NCI-H2171 (cell line): ENCODE data around the gene COX7B2.

ENCODE experiments used
- DNase-seq: peaks from one replicate; lab custom pipeline; 2025; lab: John Stamatoyannopoulos, UW

The COX7B2 gene, protein sequence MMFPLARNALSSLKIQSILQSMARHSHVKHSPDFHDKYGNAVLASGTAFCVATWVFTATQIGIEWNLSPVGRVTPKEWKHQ

DNA sequence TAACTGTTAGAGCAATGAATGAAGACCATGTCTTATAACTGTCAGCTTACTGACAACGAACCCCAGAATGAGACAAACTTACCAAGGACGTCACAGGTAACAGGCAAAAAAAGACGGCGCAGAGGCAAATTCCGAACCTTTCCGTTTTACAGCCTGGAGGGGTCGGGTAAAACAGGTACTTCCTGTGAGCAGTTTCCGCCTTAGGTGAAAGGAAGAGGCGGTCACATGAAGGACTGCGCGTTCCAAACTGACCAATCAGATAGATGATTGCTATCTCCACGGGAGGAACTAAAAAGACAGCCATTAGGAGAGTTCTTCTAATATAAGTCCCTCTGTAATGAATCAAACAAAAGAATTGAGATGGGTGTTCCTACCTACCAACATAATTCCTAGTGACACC is at the start of gene COX7B2:
Gene COX7B2, minus strand, starts transcription at position 168 of the 400 bp plus-strand sequence. CDS start 174,053 bp downstream, outside the sequence.
- no peak for DNase-seq

DNA sequence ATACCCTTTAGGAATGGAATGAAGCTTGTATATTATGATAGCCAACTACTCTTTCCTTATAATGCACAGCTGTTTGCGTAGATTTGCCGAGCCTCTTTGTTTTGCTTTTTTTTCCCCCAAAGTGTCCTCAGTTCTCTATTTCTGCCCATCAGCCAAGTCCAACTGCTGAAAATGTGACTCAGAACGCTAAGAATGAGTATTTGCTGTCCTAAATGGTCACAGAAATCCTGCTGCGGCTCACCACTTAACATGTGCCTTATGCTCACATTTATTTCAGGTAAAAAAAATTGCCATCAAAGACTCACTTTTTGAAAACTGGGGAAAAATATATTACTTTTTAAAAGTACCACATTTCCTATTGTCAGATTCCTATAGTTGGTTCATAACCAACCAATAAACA is 47.4 kb upstream of the COX7B2 start:
- DNase-seq = no peak

DNA sequence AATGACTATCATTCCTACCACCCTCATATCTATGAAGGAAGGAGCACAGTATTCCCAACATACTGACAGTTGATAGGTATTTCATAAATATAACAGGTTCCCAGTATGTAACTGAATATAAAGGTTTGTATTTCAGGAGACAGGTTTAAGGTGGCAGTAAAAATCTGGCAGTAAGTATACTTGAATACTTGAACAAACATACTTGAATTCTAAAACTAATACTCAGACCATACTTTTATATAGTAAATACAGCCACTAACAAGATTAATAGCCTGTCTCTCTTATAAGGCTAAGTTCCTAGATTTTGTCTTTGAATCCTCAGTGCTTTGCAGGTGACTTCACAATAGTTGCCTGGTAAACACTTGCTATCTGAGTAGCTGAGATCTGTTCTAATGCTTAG is 46.6 kb upstream of the COX7B2 start:
- no peak for DNase-seq

DNA sequence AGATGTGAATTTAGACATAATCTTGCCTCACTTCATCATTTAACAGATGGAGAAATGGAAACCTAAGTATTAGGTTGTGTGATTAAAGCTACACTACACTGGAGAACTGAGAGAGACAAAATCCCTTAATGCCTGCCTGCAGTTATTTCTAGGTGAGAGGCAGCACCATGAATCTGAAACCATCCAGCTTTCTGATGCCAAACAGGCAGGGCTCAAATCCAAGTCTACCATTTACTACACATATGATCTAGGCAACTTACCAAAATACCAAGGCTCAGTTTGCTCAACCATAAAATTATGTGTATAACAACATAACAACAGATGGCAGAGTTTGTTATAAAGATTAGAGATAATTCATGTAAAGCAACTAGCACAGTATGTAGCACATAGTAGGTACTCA is 45.6 kb upstream of the COX7B2 start:
- DNase-seq = peak; percentile 42

DNA sequence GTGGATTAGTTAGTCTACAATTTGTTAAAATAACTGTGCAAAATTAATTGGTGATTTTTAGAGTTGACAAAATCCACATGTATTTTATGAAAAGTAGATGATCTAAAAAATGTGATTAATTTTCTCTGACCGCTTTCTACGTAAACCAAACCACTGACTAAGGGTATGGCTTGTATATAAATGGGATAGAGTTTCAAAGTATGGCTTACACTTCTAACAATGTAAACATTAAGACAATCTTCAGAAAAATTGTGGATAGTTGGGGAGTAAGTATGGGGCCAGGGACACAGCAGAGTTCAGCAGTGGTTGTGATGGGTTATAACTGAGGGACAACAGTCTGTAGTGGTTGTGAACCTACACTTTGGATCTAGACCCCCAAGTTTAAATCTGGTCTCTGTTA is 44.5 kb upstream of the COX7B2 start:
- DNase-seq = no peak

DNA sequence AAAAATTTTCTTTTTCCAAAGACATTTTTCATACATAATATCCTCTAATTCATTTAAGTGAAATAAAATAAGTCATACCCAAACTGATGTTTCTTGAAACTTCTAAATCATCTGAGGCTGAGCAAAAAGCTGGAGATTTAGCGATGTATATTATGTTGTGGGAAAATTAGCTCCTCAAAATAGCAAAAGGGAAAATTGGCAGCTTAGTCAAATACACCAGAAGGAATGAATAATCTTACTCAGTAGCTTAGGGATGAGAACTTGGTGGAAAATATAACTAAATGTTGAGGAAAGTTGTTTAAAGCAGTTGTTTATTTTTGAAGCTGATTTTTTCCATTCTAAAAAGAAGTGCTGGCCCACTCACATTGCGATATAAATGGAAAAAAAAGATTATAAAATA is 43.4 kb upstream of the COX7B2 start:
- no peak for DNase-seq

DNA sequence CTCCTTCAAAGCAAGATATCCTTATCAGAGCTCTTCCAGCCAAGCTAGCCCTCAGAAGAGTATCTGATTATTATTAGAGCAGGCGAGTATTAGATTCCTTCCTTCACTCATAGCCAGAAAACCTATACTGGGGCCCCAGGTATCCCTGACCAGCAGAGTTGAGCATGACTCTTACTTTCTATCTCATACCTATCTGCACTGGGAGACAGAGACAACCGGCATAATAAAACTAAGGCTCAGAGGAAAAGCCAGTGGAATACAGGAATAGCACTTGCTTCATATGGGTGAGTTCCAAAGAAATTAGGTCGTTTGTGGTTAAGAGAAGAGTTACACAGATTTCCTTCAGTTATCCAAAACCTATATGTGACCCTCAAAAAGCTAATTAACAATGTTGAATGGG is 41.8 kb upstream of the COX7B2 start:
- no peak for DNase-seq

DNA sequence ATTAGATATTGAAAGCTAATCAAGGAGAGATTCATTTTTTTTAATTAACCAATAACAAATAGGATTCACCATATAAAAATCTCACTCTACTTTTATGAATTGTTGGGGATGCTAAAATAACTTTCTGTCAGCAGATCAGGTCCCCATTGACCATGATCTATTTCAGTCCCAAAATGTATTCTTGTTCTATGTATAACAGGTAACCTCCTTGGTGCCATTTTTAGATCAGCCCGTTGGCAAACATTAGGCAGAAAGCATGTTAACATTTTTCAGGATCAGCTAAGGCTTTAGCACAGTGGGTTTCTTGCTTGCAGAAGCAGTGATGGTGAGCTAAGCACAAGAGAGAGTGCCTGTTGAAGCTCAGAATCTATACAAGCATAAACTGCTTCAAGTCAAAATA is 40.8 kb upstream of the COX7B2 start:
- DNase-seq = no peak

DNA sequence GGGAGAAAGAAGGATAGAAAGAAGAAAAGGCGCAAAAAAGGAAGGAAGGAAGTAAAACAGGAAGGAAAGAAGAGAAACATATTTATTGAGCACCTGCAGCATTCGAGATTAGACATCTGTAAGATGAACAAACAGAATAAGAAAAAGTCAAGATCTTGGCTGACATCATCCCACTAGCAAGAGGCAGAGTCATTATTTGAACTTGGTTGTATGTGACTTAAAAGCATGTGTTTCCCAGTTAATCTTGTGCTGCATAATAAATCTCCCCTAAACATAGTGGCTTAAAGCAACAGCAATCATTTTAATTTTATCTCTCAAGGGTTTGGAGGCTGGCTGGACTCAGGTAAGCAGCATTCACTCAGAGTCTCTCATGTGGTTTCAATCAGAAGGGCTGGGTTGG is 38.5 kb upstream of the COX7B2 start:
- no peak for DNase-seq

DNA sequence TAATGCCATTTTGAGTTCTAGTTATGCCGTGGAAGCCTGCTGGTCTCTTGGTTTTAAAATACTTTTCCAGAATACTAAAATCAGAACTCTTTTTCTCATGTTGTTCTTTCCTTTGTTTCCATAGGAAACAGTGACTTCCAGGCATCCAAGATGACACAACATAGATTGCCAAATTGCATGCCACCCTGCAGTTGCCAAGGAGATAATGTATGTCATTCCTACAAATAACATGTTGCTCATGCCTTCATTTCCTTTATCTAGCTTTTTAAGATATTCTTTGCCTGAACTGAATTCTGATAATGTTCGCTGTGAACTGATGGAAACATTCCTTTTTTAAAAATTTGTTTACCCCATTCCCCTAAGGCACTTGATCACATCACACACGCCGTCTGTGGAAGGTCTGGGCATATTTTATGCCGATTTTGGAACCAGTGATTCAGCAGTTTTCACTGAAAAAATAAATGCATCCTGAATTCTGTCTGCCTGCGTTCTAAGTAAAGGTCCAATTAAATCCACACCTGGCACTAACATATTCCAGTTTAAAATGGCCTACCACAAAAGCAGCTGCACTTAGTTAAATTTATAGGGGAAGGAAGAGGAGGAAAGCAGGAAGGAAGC is 38.0 kb upstream of the COX7B2 start:
- no peak for DNase-seq

DNA sequence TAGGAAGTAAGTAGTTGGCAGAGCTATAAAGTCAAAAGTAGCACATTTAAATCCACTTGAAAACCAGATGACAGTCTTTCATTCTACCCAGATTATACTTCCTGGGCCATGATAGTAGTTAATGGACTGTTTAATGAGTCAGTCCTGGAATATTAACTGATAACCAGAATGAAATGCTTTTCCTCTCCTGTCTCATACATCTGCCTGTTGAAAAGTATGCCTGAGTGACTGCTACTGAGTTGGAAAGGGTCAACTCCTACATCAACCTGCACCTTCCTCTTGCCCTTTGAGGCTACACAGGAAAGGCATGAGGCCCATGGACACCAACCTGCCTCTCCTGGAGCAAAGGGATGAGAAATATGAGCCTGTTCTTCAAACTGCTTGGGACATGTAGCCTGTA is 36.0 kb upstream of the COX7B2 start:
- DNase-seq = no peak

DNA sequence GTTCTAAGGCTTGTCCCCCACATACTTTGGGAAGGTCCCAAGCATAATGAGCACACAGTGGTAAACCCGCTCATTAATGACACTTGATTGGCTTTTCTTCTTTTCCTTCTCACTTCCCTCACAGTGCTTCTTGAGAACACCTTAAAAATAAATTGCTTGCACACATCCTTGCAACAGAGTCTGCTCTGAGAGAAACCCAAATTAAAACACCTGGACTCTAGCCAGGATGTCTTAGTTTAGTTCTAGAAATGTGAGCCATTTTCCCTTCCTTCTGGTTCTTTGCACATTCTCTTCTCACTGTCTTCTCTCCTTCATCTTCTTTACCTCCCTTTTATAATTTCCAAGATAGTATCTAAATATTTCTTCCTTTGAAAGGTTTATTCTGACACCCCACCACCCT is 35.3 kb upstream of the COX7B2 start:
- no peak for DNase-seq

DNA sequence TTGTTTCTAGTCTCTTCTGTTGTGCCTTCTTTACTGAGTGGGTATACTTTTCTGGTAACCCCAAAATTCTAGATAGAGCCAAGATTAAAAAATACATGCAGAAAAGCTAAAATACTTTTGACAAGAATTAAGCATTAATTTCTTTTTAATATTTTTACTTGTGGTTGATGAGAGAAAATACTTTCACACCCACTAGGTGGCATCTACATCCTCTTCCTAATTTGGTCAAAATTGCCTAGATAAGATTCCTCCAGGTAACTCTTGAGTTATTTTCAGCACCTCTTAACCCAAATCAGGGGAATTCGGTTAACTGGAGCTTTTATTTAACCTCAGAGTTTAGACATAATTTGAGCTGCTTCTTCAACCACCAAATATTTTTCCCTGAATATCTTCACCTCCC is 28.4 kb upstream of the COX7B2 start:
- DNase-seq = no peak

DNA sequence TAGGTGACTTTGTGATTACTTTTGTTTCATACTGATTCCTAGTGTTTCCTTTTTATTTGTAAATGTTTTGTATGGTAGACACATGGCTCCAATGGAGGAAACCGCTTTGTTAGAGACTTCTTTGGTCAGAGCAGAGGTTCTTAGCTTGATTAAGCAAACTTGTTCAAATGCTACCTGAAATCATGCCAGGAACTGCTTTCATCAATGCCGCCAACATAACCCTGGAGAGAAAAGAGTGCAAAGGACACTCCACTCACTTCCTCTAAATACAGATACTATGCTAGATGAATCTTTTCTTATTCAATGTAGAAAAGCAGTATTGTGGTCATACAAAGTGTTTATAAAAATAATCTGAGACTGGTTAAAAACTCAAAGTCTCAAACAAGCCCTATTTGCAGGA is 25.7 kb upstream of the COX7B2 start:
- DNase-seq = no peak

DNA sequence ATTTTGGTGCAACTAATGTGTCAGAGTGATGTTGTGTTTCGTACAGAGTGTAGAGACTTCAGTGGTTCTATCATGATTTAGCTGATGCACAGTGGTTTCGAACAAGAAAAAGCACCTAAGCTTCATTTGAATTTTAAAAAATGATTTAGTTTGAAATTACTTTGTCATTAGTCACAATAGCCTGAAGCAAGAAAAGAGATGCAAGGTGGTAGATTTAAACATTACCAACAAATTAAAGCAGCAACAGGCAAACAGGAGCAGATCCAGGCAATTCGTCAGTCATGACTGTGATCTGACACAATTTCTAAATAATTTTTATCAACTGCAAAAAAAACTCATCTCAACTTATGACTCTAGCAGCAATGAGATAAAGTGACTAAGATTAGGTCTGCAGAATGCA is 24.6 kb upstream of the COX7B2 start:
- DNase-seq = no peak

DNA sequence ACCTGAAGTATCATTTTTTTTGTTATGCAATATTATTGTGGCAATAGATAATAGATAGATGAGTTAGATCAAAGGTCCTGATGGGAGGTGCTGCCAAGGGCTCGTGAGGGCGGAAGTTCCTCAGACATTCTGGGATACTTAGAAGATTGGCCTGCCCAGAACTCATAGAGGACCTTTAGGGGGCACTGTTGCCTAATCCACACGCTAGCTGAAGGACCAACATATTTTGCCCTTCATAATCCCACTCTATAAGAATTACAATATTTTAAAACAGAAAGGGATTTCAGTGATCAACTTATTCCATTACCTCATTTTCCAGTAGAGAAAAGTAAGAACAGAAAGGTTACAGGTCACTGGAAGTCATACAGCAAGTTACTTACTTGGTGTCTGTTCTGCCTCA is 22.9 kb upstream of the COX7B2 start:
- DNase-seq = no peak

DNA sequence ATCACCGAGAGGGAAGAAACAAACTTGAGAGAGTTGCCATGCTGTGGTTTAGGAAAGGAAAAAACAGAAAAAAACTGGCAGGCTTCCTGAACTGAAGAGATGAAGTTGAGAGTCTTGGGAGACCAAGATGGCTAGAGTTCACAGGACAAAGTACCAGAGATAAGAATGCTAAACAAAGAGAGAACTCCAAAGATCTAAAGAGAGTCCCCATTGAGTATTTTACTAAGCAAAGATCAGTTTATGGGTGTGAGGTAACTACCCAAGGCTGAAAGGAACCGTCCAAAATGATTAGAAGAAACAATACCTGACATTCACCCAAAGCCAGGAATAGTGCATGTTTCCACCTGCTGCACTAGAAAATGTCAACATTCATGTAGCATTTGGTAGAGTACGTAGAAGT is 21.8 kb upstream of the COX7B2 start:
- DNase-seq = no peak

DNA sequence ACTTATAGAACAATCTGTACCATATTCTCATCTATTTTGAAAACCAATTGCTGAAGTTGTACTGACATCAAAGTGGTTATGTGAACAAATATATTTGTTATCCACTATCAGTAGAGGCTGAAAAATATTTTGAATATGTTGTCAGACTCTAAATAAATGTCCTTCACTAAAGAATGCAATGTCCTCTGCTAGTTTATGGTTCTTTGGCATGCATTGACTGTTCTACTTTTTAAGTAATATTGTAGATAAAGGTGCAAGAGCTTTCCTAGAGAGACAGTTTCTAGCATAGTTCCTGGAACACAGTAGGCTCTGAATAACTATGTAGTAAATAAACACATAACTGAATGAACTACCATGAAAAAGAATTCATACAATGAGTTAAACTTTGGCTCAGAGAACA is 18.2 kb upstream of the COX7B2 start:
- no peak for DNase-seq

DNA sequence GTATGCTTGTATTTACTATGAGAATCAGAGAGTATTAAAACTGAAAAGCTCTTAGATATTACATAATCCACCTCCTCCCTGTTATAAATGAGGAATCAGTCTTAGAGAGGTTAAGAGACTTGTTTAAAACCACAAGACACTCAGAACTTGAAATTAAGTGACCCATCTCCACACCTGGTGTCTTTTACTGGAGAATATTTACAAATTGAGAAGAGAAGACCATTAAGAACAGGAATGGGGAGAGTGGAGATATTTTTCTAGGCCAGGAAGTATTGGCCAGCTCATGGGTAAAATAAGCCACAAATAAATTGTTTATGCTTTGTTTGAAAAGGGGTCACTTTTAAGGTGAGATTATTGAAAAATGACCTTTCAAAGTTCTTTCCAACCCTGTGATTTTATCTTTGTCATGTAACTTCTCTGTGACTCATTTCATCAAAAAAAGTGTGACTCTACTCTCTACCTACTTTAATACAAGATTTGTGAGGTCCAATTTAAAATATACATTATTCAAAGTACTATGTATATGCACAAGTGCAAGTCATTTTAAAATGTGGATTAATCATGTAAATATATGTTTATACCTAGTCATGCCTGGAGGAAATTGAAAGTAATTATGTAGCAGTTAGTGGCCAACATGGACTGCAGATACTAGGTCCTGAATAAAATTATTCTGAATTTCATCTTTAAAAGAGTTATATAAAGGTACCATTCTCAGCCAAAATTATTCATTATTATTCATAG is 15.9 kb upstream of the COX7B2 start:
- DNase-seq = no peak

DNA sequence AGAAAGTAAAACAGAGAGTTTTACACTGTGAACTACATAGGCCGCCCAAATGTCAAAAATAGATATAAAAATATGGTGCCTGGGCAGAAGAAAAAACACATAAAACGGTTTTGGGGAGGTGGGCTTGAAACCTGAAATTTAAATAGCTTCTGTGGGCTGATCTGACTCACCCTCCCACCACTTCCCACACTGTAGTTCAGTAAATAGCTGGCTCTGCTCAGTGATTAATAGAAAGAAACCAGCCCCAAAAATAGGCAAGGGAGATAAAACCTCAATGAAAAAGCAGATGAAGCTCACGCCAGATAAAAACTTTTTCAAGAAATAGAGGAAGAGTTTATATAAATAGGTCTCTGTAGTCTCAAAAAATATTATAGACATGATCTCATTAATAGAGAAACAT is 13.2 kb upstream of the COX7B2 start:
- DNase-seq = no peak

DNA sequence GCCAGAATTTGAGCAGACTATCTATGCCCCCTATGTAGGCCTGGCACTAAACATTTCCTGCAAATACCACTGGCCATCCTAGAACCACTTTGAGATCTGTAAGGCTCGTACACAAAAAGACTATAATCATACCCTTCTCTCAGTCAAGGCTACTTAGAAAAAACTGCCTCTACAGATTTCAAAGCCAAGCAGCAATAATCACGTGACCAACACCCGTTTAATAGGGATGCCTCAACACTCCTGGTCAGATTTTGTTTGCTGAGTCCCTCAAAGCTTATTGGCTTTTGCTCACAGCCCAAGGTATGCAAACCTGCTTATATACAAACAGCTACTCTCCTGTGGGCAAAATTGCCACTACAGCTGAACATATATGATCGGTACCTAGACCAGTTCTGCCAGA is 897 bp downstream of the COX7B2 start:
- DNase-seq = no peak

DNA sequence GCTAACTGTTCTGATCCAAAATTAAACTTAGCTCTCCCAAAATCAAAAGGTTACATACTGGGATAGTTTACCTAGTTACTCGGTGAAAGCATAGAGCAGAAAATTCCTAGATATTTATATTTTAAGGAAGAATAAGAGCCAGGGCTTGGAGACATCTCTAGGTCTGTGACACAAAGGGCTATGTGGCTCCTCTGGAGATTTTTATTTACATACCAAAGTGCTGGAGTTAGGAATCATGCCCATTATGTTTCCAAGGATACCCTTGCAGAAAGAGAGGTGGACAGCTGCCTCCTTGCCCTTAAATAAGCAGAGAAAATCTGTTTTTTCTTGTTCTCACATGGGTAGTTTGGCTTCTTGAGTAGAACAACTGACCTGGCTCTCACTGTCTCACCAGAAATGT is 9.0 kb downstream of the COX7B2 start:
- DNase-seq = no peak

DNA sequence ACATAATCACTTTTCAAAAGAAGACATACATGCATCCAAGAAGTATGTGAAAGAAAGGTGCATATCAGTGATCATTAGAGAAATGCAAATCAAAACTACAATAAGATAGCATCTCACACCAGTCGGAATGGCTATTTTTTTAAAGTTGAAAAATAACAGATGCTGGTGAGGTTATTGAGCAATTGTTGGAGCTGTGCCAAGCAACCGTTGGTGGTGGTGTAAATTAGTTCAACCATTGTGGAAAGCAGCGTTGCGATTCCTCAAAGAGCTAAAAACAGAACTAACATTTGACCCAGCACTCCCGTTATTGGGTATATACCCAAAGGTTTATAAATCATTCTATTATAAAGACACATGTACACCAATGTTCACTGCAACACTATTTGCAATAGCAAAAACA is 14.2 kb downstream of the COX7B2 start:
- peak; percentile 54 for DNase-seq

DNA sequence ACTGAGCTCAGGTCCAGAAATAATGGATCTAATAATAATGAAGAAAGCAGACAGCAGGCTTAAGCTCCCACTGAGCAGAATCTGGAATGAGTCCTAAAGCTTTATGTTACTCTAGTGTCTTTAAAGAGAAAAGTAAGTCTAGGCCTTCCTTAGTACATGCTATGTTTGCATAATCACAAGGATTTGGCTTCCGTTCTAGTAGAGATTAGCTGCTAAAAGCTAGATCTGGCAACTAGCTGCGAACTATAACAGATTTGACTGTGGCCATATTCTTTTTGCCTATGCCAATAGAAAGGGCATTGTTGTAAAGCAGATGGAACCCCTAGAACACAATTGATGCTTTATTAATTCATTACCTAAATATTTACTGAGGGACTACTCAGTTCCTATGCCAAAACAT is 19.0 kb downstream of the COX7B2 start:
- no peak for DNase-seq
